NCI-H345 (cell line): Measurements from ENCODE around the gene CDCA5.
"Not testable (repeated sequence)": the region's sequence is repeated elsewhere in the genome, so short reads cannot be mapped to it uniquely, and the experiment has no call there.

Experiments used
- DNase-seq: peaks from one replicate; lab custom pipeline; 2025; lab: John Stamatoyannopoulos, UW

The CDCA5 gene

GRCh38 chr11:65118891-65119669, 35.2 kb upstream of the CDCA5 start:
- DNase-seq = not testable (repeated sequence)

DNA sequence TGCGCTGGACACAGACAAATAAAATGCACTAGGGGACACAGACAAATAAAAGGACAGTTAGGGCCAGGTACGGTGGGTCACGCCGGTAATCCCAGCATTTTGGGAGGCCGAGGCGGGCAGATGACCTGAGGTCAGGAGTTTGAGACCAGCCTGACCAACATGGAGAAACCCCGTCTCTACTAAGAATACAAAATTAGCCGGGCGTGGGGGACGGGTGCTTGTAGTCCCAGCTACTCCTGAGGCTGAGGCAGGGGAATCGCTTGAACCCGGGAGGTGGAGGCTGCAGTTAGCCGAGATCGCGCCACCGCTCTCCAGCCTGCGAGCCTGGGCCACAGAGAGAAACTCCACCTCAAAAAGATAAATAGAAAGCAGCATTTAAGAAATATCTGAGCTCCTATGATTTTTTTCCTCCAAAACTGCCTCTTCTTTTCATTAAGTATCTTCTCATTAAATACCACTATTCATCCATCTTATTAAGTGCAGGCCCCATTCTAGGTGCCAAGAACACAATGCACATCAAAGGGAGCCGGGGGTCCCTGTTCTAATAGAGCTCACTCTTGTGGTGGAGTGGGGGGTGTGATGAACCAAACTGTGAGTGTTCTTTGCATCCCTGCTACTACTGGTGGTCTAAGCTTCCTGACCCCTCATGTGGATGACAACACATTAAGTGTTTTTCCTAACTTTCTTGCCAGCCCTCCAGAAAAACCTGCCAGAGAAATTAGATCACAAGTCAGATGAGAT, 34.4 kb upstream of the CDCA5 start:
- no peak for DNase-seq

- DNase-seq = peak; percentile 100
Observed at GRCh38 chr11:65117206-65118096, 33.6 kb upstream of the CDCA5 start, which contains the start of gene ZNHIT2. Gene ZNHIT2 (minus strand): TSS chr11:65117701. CDS start chr11:65117653, 48 bp downstream.

DNA sequence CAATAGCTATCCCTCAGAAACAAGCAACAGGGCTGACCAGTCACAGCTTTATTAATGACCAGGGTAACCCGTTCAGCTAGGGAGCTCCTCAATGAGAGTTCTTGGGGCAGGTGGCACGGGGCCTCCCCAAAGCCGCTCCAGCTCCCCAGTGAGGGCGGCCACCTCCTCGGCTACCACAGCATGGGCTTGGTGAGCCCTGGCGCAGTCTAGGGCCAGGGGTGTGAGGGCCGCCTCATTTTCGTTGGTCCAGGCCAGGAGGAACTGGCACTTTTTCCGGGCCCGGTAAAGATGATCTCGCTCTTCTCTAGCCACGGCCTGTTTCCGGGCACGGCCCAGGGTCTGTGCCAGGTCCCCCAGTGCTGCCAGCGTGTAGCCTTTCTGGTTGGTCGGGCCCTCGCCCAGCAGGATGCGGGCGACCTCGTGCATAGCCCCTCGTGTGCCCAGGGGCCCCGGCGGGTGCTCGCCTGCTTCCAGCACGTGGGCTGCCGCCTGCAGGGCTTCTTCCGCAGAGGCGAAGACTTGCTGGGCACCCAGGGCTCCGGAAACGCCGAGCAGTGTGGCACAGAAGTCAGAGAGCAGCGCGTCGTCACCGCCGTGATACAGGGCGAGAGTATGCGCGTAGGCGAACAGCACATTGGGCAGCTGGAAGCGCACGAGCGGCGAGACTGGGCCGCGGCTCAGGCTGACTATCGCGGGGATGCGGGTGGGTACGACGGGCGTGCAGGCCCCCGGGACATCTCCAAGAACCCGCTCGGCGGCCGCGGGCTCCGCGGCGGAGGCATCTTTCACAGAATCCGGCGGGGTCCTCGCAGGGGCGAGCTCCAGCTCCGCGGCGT, 32.7 kb upstream of the CDCA5 start:
- peak; percentile 29 for DNase-seq

- DNase-seq = no peak
Observed at GRCh38 chr11:65115361-65116082, 31.7 kb upstream of the CDCA5 start.

DNA sequence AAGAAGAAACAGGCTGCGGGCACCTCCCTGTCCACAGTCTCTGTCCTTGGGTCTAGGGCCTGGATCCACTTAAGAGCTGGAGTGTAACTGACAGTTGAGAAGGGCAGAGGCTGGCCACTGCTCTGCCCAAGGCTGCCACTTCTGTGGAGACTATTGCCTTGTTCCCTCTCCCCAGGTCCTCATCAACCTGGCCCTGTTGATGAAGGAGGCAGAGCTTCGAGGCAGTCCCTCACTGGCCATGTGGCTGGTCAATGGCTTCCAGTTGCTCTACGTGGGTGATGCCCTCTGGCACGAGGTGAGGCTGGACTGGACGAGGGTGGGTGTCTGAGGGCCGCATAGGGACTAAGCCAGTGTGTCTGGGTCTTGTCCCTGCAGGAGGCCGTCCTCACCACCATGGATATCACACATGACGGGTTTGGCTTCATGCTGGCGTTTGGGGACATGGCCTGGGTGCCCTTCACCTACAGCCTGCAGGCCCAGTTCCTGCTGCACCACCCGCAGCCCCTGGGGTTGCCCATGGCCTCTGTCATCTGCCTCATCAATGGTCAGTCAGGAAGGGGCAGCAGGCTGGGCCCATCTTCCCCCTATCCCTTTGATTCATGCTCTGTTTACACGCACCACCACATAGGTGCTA, 30.8 kb upstream of the CDCA5 start:
- DNase-seq = no peak

- no peak for DNase-seq
Observed at GRCh38 chr11:65113839-65114238, 30.0 kb upstream of the CDCA5 start.

- DNase-seq = no peak
Observed at GRCh38 chr11:65113361-65113756, 29.5 kb upstream of the CDCA5 start.

DNA sequence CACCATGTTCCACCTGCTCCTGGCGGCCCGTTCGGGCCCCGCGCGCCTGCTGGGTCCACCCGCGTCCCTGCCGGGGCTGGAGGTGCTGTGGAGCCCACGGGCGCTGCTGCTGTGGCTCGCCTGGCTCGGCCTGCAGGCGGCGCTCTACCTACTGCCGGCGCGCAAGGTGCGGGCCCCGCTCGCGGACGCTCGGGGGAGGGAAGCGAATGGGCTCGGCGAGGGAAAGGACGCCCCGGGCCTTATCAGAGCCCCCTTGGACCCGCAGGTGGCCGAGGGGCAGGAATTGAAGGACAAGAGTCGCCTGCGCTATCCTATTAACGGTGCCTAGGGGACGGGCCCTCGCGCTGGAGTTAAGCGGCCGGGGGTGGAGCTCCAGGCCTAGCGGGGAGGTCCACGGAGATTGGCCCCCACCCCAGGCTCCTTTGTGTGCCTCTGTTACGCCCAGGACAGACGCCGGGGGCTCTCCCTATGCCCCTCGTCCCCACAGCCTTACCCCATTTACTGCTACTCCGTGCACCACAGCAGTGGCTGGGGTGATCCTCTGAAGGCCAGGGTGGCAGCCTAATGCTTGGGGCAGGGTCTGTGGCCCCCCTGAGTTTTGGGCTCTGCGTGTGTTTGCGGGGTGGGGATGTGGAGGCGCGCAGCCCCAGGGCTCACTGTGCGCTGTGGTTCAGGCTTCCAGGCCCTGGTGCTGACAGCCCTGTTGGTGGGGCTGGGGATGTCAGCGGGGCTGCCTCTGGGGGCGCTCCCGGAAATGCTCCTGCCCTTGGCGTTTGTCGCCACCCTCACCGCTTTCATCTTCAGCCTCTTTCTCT, 28.9 kb upstream of the CDCA5 start:
- DNase-seq = peak; percentile 67

- DNase-seq = peak; percentile 98
Observed at GRCh38 chr11:65111744-65112545, 28.1 kb upstream of the CDCA5 start, which contains the start of gene TM7SF2. Gene TM7SF2 (plus strand): TSS chr11:65111872. CDS start chr11:65112016, 144 bp downstream.

DNA sequence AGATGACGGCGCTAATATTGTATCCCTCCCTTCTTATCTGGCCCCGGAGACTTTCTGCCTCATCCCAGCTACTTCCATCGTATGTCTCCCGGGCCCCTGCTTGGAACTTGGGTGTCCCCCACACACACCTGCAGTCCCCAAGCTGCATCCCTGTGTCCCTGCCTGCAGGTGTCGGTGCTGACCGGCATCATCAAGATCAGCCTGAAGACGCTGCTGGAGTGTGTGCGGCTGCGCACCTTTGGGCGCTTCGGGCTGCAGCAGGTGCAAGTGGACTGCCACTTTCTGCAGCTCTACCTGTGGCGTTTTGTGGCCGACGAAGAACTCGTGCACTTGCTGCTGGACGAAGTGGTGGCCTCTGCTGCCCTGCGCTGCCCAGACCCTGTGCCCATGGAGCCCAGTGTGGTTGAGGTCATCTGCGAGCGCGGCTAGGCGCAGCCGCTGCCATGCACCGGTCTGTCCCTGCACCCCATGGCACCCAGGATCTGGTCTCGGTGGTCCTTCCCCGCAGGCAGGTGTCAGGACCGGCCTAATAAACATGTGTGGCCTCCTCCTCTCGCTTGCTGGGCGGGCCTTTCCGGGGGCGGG, 27.4 kb upstream of the CDCA5 start:
- DNase-seq = no peak

DNA sequence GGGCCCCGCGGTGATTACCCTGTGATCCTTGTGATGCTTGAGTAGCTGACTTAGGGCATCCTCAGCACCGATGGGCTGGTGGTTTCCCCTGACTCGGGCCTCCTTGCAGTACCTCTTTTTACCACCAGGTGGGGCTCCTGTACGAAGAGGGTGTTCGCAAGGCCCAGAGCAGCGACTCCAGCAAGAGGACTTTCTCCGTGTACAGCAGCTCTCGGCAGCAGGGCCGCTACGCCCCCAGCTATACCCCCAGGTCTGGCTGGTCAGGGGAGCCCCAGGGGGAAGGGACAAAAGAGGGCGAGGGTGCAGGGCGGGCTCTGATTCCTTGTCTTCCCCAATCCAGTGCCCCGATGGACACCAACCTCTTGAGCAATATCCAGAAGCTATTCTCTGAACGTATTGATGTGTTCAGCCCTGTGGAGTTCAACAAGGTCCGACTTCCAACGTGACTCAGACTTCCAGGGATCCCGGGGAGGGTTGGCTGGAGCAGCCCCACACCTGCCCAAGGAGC, 26.6 kb upstream of the CDCA5 start:
- peak; percentile 81 for DNase-seq

DNA sequence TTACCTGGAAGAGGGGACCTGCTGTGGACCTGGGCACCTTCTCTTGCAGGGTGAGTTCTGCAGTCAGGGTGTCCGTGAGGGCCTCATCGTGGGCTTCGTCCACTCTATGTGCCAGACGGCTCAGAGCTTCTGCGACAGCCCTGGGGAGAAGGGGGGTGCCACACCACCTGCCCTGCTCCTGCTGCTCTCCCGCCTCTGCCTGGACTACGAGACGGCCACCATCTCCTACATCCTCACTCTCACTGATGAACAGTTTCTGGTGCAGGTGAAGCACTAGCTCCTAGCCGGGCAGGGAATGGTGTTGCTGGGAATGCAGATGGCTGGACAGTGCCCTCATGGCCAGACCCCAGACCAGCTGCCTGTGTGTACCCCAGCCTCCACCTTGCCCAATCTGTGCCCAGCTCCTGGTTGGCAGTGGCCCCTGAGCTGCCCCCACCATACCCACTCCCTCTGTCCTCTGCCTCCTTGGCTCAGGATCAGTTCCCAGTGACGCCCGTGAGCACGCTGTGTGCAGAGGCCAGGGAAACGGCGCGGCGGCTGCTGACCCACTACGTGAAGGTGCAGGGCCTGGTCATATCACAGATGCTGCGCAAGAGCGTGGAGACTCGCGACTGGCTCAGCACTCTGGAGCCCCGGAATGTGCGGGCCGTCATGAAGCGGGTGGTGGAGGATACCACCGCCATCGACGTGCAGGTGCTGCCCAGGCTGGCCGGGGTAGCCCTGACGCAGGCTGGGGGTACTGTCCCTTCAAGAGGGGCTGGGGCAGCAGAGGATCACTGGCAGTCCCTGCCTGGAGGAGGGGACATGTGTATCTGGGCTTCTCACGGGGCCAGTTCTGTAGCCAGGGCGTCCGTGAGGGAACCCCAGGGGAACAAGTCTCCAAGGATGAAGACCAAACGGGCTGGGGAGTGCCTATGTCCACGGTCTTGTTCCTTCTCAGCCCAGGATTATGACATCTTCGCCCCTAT, 25.7 kb upstream of the CDCA5 start:
- no peak for DNase-seq

DNA sequence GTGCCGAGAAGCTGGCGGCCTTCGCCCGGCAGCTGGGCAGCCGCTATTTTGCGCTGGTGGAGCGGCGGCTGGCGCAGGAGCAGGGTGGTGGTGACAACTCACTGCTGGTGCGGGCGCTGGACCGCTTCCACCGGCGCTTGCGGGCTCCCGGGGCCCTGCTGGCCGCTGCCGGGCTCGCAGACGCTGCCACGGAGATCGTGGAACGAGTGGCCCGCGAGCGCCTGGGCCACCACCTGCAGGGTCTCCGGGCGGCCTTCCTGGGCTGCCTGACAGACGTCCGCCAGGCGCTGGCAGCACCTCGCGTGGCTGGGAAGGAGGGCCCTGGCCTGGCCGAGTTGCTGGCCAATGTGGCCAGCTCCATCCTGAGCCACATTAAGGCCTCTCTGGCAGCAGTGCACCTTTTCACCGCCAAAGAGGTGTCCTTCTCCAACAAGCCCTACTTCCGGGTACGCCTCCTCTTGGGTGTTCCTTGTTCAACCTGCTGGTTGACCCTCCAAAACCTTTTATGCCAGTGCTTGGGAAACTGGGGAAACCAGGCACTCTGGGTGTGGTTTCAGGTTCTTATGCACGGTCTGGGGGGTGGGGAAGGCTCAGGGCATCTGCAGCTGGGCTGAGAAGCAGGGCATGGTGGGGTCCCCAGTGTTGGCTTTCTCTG, 24.8 kb upstream of the CDCA5 start:
- DNase-seq = no peak

- DNase-seq = no peak
Observed at GRCh38 chr11:65107751-65108468, 24.1 kb upstream of the CDCA5 start.
